HCT116 (cell line): ENCODE results near the gene PDCD1LG2. TPM values are rescaled to one million over a fixed set of nuclear protein-coding genes. Genes with fewer than 3 reads are reported as not detected.

Source experiments
- ATAC-seq: fragments of 200-7000 bp; cut with Tn5 transposase; 2 replicates; pipeline ENCODE4 v1.9.1; 2020; ENCODE audit warnings: mild to moderate bottlenecking, moderate library complexity
- BruUV-seq: library from RNA; stranded (reverse); fragments of 400-500 nt; replicated peaks from 2 replicates; lab custom pipeline; 2021; lab: Mats Ljungman, UMichigan
- CTCF ChIA-PET: fragments of 300-600 bp; sonication (Branson Sonifier 250); formaldehyde crosslinking; loops from one replicate; lab custom pipeline; 2021; ENCODE audit warnings: antibody characterized with exemption; lab: Charles Lee
- POLR2A ChIA-PET: fragments of 300-600, 350-600 bp; sonication (Branson Sonifier 250); formaldehyde crosslinking; loops from one replicate; lab custom pipeline; 2021; ENCODE audit warnings: antibody characterized with exemption; lab: Charles Lee
- RAD21 ChIA-PET, 2 experiments: fragments of 300-600 bp; sonication (Branson Sonifier 250); formaldehyde crosslinking; loops; one replicate each; lab custom pipeline; 2023; ENCODE audit warnings: low total read pairs in 2 of 2; ENCODE audit not compliant: uncharacterized antibody in 2 of 2, unreplicated experiment in 2 of 2, low non-redundant PET in 1 of 2; lab: Charles Lee
- DNase-seq: peaks from one replicate; pipeline ENCODE4 v3.0.0-alpha.2; 2010; ENCODE audit warnings: low read depth, low spot score
- H2AFZ ChIP-seq: fragments of 200-600 bp; shearing (Covaris generic), sonication (generic); 2 replicates; pipeline ENCODE4 v1.6.1; 2017; ENCODE audit warnings: low read depth, mixed run types, mixed read lengths, antibody characterized with exemption, low read length; ENCODE audit not compliant: poor library complexity, severe bottlenecking
- H3K27ac ChIP-seq: 2 replicates; pipeline ENCODE4 v1.5.1; 2012; ENCODE audit warnings: low read depth, low read length
- H3K27me3 ChIP-seq: fragments of 200-600 bp; sonication (generic); 2 replicates; pipeline ENCODE4 v1.6.1; 2016; ENCODE audit warnings: mixed run types, low read length, mixed read lengths; ENCODE audit not compliant: insufficient read depth
- H3K36me3 ChIP-seq, 2 experiments: fragments of 200-500 bp in 1 of 2; fragments of 200-600 bp in 1 of 2; sonication (Bioruptor generic) in 1 of 2; sonication (generic) in 1 of 2; 2 replicates each; pipeline versions ENCODE4 v1.5.1 to v1.6.1; 2014 to 2016; ENCODE audit warnings: low read length in 2 of 2, inconsistent platforms in 1 of 2, mixed read lengths in 1 of 2, mixed run types in 1 of 2; ENCODE audit not compliant: insufficient read depth in 2 of 2, control insufficient read depth in 1 of 2
- H3K4me1 ChIP-seq, 2 experiments: fragments of 200-600 bp in 1 of 2; sonication (generic) in 1 of 2; 2 replicates each; pipeline versions ENCODE4 v1.5.1 to v1.6.1; 2012 to 2017; ENCODE audit warnings: low read length in 2 of 2, inconsistent platforms in 1 of 2, mild to moderate bottlenecking in 1 of 2, mixed read lengths in 1 of 2, mixed run types in 1 of 2, moderate library complexity in 1 of 2; ENCODE audit not compliant: insufficient read depth in 2 of 2, control insufficient read depth in 1 of 2
- H3K4me2 ChIP-seq: fragments of 200-600 bp; sonication (generic); 2 replicates; pipeline ENCODE4 v1.6.1; 2017; ENCODE audit warnings: mixed run types, low read length, mixed read lengths
- H3K4me3 ChIP-seq, 2 experiments: fragments of 200-600 bp in 1 of 2; sonication (generic) in 1 of 2; replicated peaks in 1 of 2; 2 replicates each; pipeline ENCODE4 v1.5.1; 2011 to 2016; ENCODE audit warnings: low read length in 2 of 2, control low read depth in 1 of 2, low read depth in 1 of 2, mild to moderate bottlenecking in 1 of 2, mixed read lengths in 1 of 2, mixed run types in 1 of 2
- H3K79me2 ChIP-seq: fragments of 200-600 bp; sonication (generic); 2 replicates; pipeline ENCODE4 v1.6.1; 2017; ENCODE audit warnings: mild to moderate bottlenecking, mixed run types, low read length, moderate library complexity, mixed read lengths; ENCODE audit not compliant: insufficient read depth
- H3K9ac ChIP-seq: fragments of 200-600 bp; sonication (generic); 2 replicates; pipeline ENCODE4 v1.6.1; 2016; ENCODE audit warnings: low read length, mixed read lengths
- H3K9me2 ChIP-seq: fragments of 200-600 bp; sonication (generic), shearing (Covaris generic); 2 replicates; pipeline ENCODE4 v1.6.1; 2017; ENCODE audit warnings: mixed run types, mild to moderate bottlenecking, moderate library complexity; ENCODE audit not compliant: insufficient read depth
- H3K9me3 ChIP-seq, 2 experiments: fragments of 200-500 bp in 1 of 2; fragments of 200-600 bp in 1 of 2; sonication (Bioruptor generic) in 1 of 2; sonication (generic) in 1 of 2; 2 replicates each; pipeline ENCODE4 v1.6.1; 2014 to 2017; ENCODE audit warnings: low read length in 2 of 2, mixed read lengths in 2 of 2, inconsistent platforms in 1 of 2, low read depth in 1 of 2, mild to moderate bottlenecking in 1 of 2, mixed run types in 1 of 2, moderate library complexity in 1 of 2; ENCODE audit not compliant: control insufficient read depth in 1 of 2, insufficient read depth in 1 of 2
- H4K20me1 ChIP-seq: fragments of 200-600 bp; sonication (generic), shearing (Covaris generic); 2 replicates; pipeline ENCODE4 v1.6.1; 2017; ENCODE audit warnings: mixed run types, mild to moderate bottlenecking, moderate library complexity; ENCODE audit not compliant: insufficient read depth
- ELF1 ChIP-seq: IDR thresholded peaks from 2 replicates; pipeline ENCODE4 v1.6.1; 2012; ENCODE audit warnings: low read depth, borderline replicate concordance
- REST ChIP-seq: IDR thresholded peaks from 2 replicates; pipeline ENCODE4 v1.6.1; 2012; ENCODE audit warnings: low read depth
- SIN3A ChIP-seq: IDR thresholded peaks from 2 replicates; pipeline ENCODE4 v1.6.1; 2012; ENCODE audit warnings: low read depth
- SP1 ChIP-seq: IDR thresholded peaks from 2 replicates; pipeline ENCODE4 v1.6.1; 2012; ENCODE audit warnings: low read depth
- SRF ChIP-seq: IDR thresholded peaks from 2 replicates; pipeline ENCODE4 v1.6.1; 2012; ENCODE audit warnings: low read depth
- YY1 ChIP-seq: IDR thresholded peaks from 2 replicates; pipeline ENCODE4 v1.6.1; 2011; ENCODE audit warnings: low read length, low read depth, moderate library complexity, mild to moderate bottlenecking; ENCODE audit not compliant: insufficient replicate concordance; ENCODE audit errors: extremely low read depth
- intact Hi-C: fragments of 100-400 bp; cut with micrococcal nuclease; formaldehyde crosslinking; loops from 2 replicates; pipeline ENCODE4 v1.10.0; 2022
- total RNA-seq: library from RNA; stranded (reverse); gene quantifications from one replicate; pipeline ENCODE4 v1.2.1, GENCODE V29; 2021; ENCODE audit not compliant: unreplicated experiment

The PDCD1LG2 gene
- total RNA-seq, 1 experiment from 2014 or later = not detected

GRCh38 chr9:5483306-5483705, 27.0 kb upstream of the PDCD1LG2 start:
- no TSS peak for BruUV-seq
- Histone ChIP-seq H3K27me3 (no peaks in the 10 kb centered on the region), H3K27ac (no peak overlapping the region), H3K9ac (no peak overlapping the region), H3K4me2 (no peak overlapping the region), H3K4me1 (no peaks in the 10 kb centered on the region), H3K9me3 (no peaks in the 10 kb centered on the region), H2AFZ (no peak overlapping the region), H3K79me2 (no peaks in the 10 kb centered on the region), H3K36me3 (no peaks in the 10 kb centered on the region), H4K20me1 (no peaks in the 10 kb centered on the region), H3K4me3 (no peak overlapping the region)
- CTCF ChIA-PET = no interaction called here
- DNase-seq (no peak), ATAC-seq (no peak)
- intact Hi-C loops = no loop called here
- RAD21 ChIA-PET = no interaction called here
- POLR2A ChIA-PET = no interaction called here
- TF ChIP-seq SIN3A = no peak
- TF ChIP-seq SP1 = no peak
- TF ChIP-seq REST = no peak
- no peak for TF ChIP-seq YY1
- no peak for TF ChIP-seq ELF1
- no peak for TF ChIP-seq SRF
- TF ChIP-seq, all 23 proteins: peak for 0
- no peaks in the 10 kb centered on the region for H3K9me2 ChIP-seq
